Fibroblast of lung (primary cell): ENCODE data around the gene SLC1A4. TPM values are rescaled to one million over a fixed set of nuclear protein-coding genes. Genes with fewer than 3 reads are reported as not detected.
"Not testable (repeated sequence)": the region's sequence is repeated elsewhere in the genome, so short reads cannot be mapped to it uniquely, and the experiment has no call there.

Experiments used
- DNase-seq, 2 donors: peaks; one replicate each; pipeline versions ENCODE4 v3.0.0 to v3.0.0-alpha.2; 2010; ENCODE audit warnings: low read depth in 2 of 2
- H2AFZ ChIP-seq: 2 replicates; pipeline ENCODE4 v1.5.1; 2012; ENCODE audit warnings: low read length, control low read depth, inconsistent platforms
- H3K27ac ChIP-seq: 2 replicates; pipeline ENCODE4 v1.5.1; 2011; ENCODE audit warnings: low read length, control low read depth; ENCODE audit not compliant: insufficient read depth
- H3K27me3 ChIP-seq: 2 replicates; pipeline ENCODE4 v1.5.1; 2011; ENCODE audit warnings: mild to moderate bottlenecking, low read length; ENCODE audit not compliant: control insufficient read depth, insufficient read depth
- H3K36me3 ChIP-seq: 2 replicates; pipeline ENCODE4 v1.5.1; 2011; ENCODE audit warnings: low read length; ENCODE audit not compliant: control insufficient read depth, insufficient read depth
- H3K4me1 ChIP-seq: 2 replicates; pipeline ENCODE4 v1.5.1; 2011; ENCODE audit warnings: low read length; ENCODE audit not compliant: control insufficient read depth, insufficient read depth; ENCODE audit errors: extremely low read depth
- H3K4me2 ChIP-seq: 2 replicates; pipeline ENCODE4 v1.5.1; 2011; ENCODE audit warnings: low read length, control low read depth; ENCODE audit not compliant: insufficient read depth; ENCODE audit errors: extremely low read depth
- H3K4me3 ChIP-seq, 4 experiments: fragments of 200-600 bp in 1 of 4; sonication (generic) in 1 of 4; replicated peaks in 1 of 4; 2 replicates each; pipeline ENCODE4 v1.5.1; 2011 to 2016; ENCODE audit warnings: low read length in 4 of 4, low read depth in 3 of 4, mild to moderate bottlenecking in 3 of 4, control low read depth in 2 of 4, inconsistent platforms in 1 of 4, mixed read lengths in 1 of 4; ENCODE audit not compliant: insufficient read depth in 1 of 4; ENCODE audit errors: control extremely low read depth in 1 of 4
- H3K79me2 ChIP-seq: 2 replicates; pipeline ENCODE4 v1.5.1; 2012; ENCODE audit warnings: mild to moderate bottlenecking, low read length, inconsistent platforms; ENCODE audit not compliant: control insufficient read depth, insufficient read depth
- H3K9ac ChIP-seq: 2 replicates; pipeline ENCODE4 v1.5.1; 2011; ENCODE audit warnings: mild to moderate bottlenecking, low read length, control low read depth; ENCODE audit not compliant: insufficient read depth
- H3K9me3 ChIP-seq: 2 replicates; pipeline ENCODE4 v1.5.1; 2012; ENCODE audit warnings: low read depth, low read length; ENCODE audit not compliant: control insufficient read depth, insufficient read depth
- H4K20me1 ChIP-seq: 2 replicates; pipeline ENCODE4 v1.5.1; 2011; ENCODE audit warnings: low read length; ENCODE audit not compliant: control insufficient read depth, insufficient read depth; ENCODE audit errors: extremely low read depth
- EZH2 ChIP-seq: IDR thresholded peaks from 2 replicates; pipeline ENCODE4 v1.5.1; 2012; ENCODE audit warnings: low read length, control low read depth, mild to moderate bottlenecking; ENCODE audit errors: missing control alignments
- polyA plus RNA-seq, 2 donors: library from polyadenylated mRNA; depleted of rRNA in 1 of 2; stranded (reverse) in 1 of 2; unstranded in 1 of 2; fragments of >200 nt; gene quantifications; 2 replicates each; pipeline ENCODE4 v1.2.1, GENCODE V29; 2011 to 2012; ENCODE audit warnings: missing spikeins in 1 of 2
- total RNA-seq: library from RNA; depleted of rRNA; stranded (reverse); fragments of >200 nt; gene quantifications from 2 replicates; pipeline ENCODE4 v1.2.1, GENCODE V29; 2014
- TF ChIP-seq, protein P1 (sequence below), 2 donors: IDR thresholded peaks in 1 of 2; conservative IDR thresholded peaks in 1 of 2; 1 replicate in 1 of 2; 2 replicates in 1 of 2; pipeline ENCODE4 v1.5.1; 2011 to 2012; ENCODE audit warnings: low read length in 2 of 2, control low read depth in 1 of 2, inconsistent platforms in 1 of 2, low read depth in 1 of 2, mild to moderate bottlenecking in 1 of 2

Gene SLC1A4
- total and polyA plus RNA-seq, 2 donors (not counting 1 experiment from before 2014, with no cell fraction given) = 4.9 to 20.8 TPM

DNA sequence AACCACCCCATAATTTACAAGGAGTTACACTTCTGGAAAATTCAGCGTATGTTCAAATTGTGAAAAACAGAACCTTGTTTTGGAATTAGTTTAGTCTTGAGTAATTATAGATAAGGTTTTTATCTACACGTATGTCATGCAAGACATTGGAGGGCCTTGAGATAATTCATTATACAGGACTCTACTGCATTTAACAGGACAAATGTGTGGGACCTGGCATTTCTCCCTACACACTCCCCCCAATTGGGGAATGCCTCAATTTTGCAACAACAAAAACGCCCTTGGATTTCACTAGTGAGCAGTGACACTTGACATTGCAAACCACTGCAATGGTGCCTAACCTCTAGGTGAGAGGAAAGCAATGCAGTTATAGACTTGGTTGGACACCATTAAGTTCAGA lies 11.4 kb downstream of the SLC1A4 start:
- no peaks in the 10 kb centered on the region for H3K4me1 ChIP-seq

DNA sequence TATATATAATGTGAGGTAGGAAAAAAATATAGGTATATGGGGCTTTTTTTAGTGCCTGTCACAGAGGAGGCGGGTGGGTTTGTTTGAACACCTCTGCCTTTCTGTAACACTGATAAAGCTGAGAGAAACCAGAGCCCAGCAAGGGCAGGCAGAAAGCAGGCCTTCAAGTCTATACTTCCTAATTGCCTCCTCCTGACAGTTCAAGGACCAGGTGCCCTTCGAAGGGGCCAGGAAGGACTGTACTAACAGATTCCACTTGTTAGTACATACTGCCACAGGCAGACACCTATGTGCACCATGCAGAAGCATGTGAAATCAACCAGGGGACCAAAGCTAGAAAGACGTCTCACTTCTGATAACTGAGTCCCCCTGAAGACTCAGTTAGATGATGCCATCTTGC lies 13.8 kb downstream of the SLC1A4 start:
- no peak overlapping the region for H3K4me2 ChIP-seq
- no peaks in the 10 kb centered on the region for H3K36me3 ChIP-seq
- TF ChIP-seq, protein P1, sequence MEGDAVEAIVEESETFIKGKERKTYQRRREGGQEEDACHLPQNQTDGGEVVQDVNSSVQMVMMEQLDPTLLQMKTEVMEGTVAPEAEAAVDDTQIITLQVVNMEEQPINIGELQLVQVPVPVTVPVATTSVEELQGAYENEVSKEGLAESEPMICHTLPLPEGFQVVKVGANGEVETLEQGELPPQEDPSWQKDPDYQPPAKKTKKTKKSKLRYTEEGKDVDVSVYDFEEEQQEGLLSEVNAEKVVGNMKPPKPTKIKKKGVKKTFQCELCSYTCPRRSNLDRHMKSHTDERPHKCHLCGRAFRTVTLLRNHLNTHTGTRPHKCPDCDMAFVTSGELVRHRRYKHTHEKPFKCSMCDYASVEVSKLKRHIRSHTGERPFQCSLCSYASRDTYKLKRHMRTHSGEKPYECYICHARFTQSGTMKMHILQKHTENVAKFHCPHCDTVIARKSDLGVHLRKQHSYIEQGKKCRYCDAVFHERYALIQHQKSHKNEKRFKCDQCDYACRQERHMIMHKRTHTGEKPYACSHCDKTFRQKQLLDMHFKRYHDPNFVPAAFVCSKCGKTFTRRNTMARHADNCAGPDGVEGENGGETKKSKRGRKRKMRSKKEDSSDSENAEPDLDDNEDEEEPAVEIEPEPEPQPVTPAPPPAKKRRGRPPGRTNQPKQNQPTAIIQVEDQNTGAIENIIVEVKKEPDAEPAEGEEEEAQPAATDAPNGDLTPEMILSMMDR (conservative IDR thresholded peaks at IDR 0.05 in 1 of 2, IDR thresholded peaks at IDR 0.05 in 1 of 2; ENCODE audit: low read depth in 1 of 2, low read length in 2 of 2) = no peak
- no peak for TF ChIP-seq EZH2
- H2AFZ ChIP-seq = no peak overlapping the region
- no peaks in the 10 kb centered on the region for H3K9me3 ChIP-seq
- no peak for DNase-seq
- no peak overlapping the region for H3K9ac ChIP-seq
- H3K27me3 ChIP-seq = no peaks in the 10 kb centered on the region
- H3K4me1 ChIP-seq = peaks cover 3% of the 10 kb centered on the region
- no peaks in the 10 kb centered on the region for H4K20me1 ChIP-seq
- H3K79me2 ChIP-seq = no peaks in the 10 kb centered on the region
- H3K27ac ChIP-seq = no peak overlapping the region
- H3K4me3 ChIP-seq = no peak overlapping the region

More for the DNA sequence above, 11.4 kb downstream of the SLC1A4 start:
- H3K79me2 ChIP-seq = no peaks in the 10 kb centered on the region
- H4K20me1 ChIP-seq = no peaks in the 10 kb centered on the region
- H3K4me3 ChIP-seq = no peak overlapping the region
- H2AFZ ChIP-seq = no peak overlapping the region
- TF ChIP-seq, protein P1 (conservative IDR thresholded peaks at IDR 0.05 in 1 of 2, IDR thresholded peaks at IDR 0.05 in 1 of 2; ENCODE audit: low read depth in 1 of 2, low read length in 2 of 2) = no peak
- no peak for TF ChIP-seq EZH2
- DNase-seq = no peak
- H3K27me3 ChIP-seq = no peaks in the 10 kb centered on the region
- H3K27ac ChIP-seq = no peak overlapping the region
- no peaks in the 10 kb centered on the region for H3K9me3 ChIP-seq
- no peaks in the 10 kb centered on the region for H3K36me3 ChIP-seq
- H3K9ac ChIP-seq = no peak overlapping the region
- no peak overlapping the region for H3K4me2 ChIP-seq

DNA sequence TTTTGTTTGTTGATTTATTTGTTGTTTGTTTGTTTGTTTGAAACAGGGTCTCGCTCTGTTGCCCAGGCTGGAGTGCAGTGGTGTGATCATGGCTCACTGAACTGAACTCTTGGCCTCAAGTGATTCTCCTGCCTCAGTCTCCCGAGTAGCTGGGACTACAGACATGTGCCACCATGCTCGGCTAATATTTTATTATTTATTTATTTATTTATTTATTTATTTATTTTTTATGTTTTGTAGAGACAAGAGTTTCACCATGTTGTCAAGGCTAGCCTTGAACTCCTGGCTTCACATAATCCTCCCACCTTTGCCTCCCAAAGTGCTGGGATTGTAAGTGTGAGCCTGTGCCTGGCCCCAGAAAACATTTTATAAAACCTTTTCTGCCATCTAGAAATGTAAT lies 15.0 kb downstream of the SLC1A4 start:
- H3K4me1 ChIP-seq, H3K27me3 ChIP-seq, H3K9ac ChIP-seq, H3K27ac ChIP-seq, H2AFZ ChIP-seq, H4K20me1 ChIP-seq, H3K4me3 ChIP-seq, H3K4me2 ChIP-seq, DNase-seq, H3K79me2 ChIP-seq, H3K9me3 ChIP-seq, H3K36me3 ChIP-seq: not testable (repeated sequence)
